Cerebellar cortex (tissue), 1 donor: ENCODE data around the gene POLR3K.

Experiments used
- DNase-seq: peaks from one replicate; pipeline ENCODE4 v3.0.0-alpha.2; 2015; ENCODE audit warnings: low spot score

The POLR3K gene

DNA sequence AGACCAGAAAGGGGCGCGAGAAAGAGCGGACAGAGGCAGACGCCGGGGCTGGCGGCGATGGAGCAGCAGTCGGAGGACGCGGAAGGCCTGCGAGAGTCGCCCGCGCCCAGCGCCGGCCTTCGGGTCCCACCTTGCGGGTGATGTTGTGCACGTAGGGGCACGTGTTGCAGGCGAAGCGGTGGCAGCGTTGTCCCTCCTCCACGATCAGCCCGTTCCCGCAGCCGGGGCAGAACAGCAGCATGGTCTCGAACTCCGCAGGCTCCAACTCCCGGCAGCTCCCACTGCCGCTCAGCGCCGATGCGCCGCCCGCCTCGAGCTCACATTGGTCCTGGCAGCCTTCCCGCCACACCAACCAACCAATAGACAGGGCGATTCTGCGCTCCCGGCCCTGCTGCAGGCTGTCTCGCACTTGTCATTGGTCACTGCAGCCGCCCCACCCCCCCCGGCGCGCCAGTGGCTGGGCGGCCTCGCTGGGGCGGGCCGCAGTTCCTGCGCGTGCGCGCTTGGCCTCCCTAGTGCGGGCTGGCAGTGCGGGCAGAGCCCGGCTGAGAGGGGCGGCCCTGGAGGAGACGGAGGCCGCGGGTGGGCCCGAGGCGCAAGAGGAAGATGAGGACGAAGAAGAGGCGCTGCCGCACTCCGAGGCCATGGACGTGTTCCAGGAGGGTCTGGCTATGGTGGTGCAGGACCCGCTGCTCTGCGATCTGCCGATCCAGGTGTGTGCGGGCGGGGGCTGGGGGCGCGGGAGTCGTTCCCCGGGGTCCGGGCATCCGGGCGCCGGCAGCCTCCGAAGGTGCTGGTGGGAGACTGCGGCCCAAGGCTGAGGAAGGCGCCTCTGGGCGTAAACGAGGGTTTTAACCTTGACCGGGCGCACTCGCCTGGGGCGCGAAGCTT lies at the start of gene POLR3K, which contains the start of gene SNRNP25:
Gene POLR3K (minus strand): TSS at position 263 of the 891 bp plus-strand sequence. CDS start 22 bp downstream, at position 241.
Gene SNRNP25 (plus strand): TSS at position 483 of the 891 bp plus-strand sequence. CDS start 189 bp downstream, at position 672.
- peak; percentile 98 for DNase-seq

DNA sequence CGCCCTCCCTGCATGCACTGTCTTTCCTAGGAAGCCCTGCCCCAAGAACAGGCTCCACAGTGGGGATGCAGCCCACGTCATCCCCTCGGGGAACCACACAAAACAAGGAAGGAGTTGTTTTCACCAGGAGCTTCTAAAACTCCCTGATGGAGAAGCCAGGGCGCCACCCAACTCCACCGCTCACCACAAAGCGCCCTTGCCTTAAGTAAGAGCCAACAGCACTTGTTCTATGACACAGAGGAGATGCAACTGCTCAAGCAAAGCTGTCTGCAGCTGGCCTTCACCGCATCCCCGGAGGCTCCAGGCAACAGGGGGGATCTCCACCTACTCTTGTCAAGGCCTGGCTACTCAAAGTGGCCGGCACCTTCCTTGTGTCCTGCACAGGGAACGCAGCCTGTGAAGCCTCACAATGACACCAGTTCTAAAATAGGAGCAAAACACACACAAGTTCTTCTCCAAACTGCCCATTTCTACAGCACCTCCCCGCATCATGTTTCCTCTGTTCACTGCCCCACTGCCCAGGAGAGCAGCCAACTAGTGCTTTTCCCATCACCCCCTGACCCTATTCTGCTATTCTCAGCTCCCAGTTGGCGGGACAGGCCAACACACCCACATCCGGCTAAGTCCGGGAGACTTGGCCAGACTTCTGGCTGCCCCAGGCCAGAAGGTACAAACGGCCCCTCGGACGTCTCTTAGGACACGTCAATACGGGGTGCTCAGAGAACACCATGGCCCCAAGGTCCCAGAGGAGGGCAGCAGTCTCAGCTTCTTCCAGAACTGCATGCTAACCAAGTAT lies 48.9 kb upstream of the POLR3K start:
- DNase-seq, result peak; percentile 9

DNA sequence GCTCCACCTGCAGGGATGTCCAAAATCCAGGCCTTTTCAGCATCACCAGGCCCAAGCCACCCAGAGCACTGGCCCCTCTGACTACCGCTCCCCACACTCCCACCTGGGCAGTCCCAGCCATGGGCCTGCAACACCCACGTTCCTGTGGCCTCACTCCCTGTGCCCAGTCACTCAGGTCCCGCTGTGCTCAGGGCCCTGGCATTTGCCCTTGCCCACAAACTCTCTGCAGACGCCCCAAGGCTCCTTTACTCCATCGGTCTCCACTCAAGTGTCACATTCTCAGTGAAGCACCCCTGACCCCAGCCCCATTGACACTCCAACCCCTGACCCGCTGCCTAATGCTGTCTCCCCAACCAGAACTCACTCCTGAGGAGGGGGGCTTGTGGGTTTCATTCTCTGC lies 48.2 kb upstream of the POLR3K start:
- no peak for DNase-seq

GRCh38 chr16:100989-101388 lies 47.6 kb upstream of the POLR3K start:
- no peak for DNase-seq

GRCh38 chr16:97822-98221 lies 44.4 kb upstream of the POLR3K start:
- no peak for DNase-seq

DNA sequence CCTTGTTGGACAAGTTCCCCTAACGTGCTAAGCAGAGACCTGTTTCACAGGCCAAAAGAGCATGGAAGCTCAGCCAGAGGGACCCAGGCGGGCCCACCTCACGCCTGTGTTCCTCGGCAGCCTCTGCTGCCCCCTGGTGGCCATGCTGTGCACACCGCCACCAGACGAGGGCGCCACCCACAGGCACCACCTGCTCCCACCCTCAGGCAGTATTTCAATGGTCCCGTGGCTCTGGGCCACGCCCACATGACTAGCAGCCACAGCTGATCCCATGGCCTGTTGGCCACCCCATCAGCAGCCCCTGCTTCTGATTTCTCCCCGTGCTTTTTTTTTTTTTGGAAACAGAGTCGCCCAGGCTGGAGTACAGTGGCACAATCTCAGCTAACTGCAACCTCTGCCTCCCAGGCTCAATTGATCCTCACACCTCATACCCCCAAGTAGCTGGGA lies 43.5 kb upstream of the POLR3K start:
- peak; percentile 79 for DNase-seq

- DNase-seq, result no peak
Measured at GRCh38 chr16:94918-95265, 41.5 kb upstream of the POLR3K start.

DNA sequence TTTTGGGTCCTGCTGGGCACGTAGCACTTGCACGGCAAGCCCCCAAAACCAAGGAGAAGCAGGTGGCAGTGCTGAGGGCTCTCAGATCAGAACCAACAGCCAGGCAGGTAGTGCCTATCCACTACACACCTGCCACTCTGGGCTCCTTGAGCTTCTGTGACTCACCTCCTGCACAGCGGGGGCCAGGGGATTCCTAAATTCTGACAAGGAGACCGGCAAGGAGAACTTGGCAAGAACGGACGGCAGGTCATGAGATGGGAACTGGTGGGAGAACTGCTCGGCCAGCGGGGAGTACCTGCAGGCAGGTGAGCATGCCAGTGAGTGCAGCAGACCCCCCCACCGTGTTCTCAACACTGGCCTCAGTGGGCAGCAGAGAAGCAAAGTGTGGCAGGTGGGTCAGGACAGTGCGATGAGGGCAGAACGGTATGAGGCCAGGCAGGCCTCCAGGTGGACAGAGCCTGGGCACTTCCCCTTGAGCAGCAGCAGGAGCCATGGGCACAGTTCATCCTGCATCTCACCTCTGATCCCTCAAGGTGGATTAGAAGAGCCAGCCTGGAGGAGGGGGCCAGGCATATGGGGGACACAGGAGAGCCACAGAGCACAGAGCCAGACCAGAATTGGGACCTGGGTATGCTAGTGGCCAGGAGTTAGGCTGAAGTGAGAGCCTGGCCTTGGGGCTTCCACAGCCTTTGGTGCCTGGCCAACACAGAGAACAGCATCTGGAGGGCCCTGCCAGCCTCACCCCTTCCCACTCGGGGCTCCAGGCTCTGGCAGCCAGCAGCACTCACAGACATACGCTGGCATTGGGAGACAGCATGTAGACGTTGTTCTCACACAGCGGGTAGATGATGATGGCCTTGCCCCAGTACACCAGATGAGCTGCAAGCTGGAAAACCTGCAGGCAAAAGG lies 39.3 kb upstream of the POLR3K start:
- peak; percentile 8 for DNase-seq

DNA sequence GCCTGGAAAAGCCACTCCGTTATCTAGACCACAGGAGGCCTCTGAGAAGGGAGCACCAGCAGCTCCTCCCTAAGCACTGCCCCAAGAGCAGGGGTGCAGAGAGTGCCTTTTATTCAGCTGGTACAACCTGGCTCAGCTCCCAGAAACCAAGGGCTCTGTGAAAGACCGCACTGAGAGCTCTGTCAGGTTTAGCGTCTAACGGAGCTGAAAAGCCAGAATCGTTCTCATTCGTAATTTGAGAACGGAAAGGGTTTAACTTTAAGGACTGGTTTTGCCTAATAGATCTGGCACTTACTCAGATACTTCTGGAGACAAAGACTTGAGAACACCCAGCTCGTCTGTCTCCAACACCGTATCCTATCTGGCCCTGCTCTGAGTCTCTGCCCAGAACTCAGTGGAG lies 38.1 kb upstream of the POLR3K start:
- DNase-seq, result peak; percentile 80

- DNase-seq, result no peak
Measured at GRCh38 chr16:89391-90302, 36.2 kb upstream of the POLR3K start.

- no peak for DNase-seq
Measured at GRCh38 chr16:88613-89012, 35.2 kb upstream of the POLR3K start.

DNA sequence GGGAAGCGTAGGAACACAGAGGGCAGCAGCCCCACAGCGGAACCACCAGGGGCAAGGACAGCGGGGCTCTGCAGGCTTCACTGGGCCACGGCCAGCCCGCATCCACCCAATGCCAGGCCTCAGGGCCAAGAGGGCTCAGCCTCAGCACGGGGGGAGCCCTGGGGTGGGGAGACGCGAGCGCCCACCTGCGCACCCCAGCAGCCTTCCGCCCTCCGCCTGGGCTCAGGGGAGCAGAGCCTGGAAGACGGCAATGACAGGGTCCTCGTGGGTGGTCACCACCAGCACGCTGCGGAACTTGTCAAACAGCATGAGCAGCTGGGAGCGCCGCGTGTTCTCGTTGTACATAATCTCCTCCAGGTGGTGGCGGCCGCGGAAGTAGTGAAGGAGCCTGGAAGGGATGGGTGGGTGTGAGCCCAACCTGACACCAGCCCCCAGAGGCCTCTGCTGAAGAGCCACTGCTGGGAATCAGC lies 33.1 kb upstream of the POLR3K start:
- DNase-seq, result no peak

- DNase-seq, result peak; percentile 67
Measured at GRCh38 chr16:85865-86264, 32.5 kb upstream of the POLR3K start.

- no peak for DNase-seq
Measured at GRCh38 chr16:85407-85782, 32.0 kb upstream of the POLR3K start.

- peak; percentile 68 for DNase-seq
Measured at GRCh38 chr16:84718-85406, 31.5 kb upstream of the POLR3K start.

GRCh38 chr16:83781-84615 lies 30.6 kb upstream of the POLR3K start:
- DNase-seq, result peak; percentile 34

DNA sequence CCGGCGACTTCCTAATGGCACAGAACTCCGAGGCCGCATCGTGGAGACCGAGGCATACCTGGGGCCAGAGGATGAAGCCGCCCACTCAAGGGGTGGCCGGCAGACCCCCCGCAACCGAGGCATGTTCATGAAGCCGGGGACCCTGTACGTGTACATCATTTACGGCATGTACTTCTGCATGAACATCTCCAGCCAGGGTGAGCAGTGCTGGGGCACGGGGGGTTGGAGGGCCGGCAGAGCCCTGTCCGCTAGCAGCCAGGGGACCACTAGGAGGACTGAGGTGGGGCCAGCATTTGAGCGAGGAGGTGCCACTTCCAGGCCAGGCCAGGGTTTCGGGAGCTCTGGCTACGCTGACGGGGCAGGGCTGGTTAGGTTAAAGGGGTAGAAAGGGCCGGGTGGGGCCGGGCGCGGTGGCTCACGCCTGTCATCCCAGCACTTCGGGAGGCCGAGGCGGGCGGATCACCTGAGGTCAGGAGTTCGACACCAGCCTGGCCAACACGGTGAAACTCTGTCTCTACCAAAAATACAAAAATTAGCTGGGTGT lies 29.7 kb upstream of the POLR3K start:
- no peak for DNase-seq

- DNase-seq, result no peak
Measured at GRCh38 chr16:79151-80054, 26.0 kb upstream of the POLR3K start.
